SK-N-SH (cell line): ENCODE results near the gene CSTPP1. TPM values are rescaled to one million over a fixed set of nuclear protein-coding genes. Genes with fewer than 3 reads are reported as not detected.

Experiments
- CTCF ChIA-PET: fragments of 300-600, 350-600 bp; formaldehyde crosslinking; extraction: SDS; loops from one replicate; lab custom pipeline; 2021; lab: Yijun Ruan, JAX
- POLR2A ChIA-PET: fragments of 350-600 bp; sonication (Branson Sonifier 250); formaldehyde crosslinking; extraction: SDS; loops from one replicate; lab custom pipeline; 2020; ENCODE audit warnings: antibody characterized with exemption, inconsistent platforms; lab: Yijun Ruan, JAX
- DNase-seq: peaks from one replicate; pipeline ENCODE4 v3.0.0; 2012
- H2AFZ ChIP-seq: fragments of 200-600 bp; sonication (generic); 2 replicates; pipeline ENCODE4 v1.8.1; 2016; ENCODE audit warnings: antibody characterized with exemption, mild to moderate bottlenecking, low read depth
- H3F3A ChIP-seq: fragments of 200-600 bp; sonication (generic); replicated peaks from 2 replicates; pipeline ENCODE3; 2016; ENCODE audit warnings: antibody characterized with exemption, mild to moderate bottlenecking; ENCODE audit not compliant: insufficient read depth
- H3K27ac ChIP-seq, 2 experiments: fragments of 200-500 bp in 1 of 2; fragments of 200-600 bp in 1 of 2; sonication (Bioruptor generic) in 1 of 2; sonication (generic), shearing (Covaris generic) in 1 of 2; 2 replicates each; pipeline versions ENCODE4 v1.5.1 to v1.6.1; 2014 to 2016; ENCODE audit warnings: low read depth in 2 of 2, inconsistent platforms in 1 of 2, low read length in 1 of 2, mild to moderate bottlenecking in 1 of 2, mixed read lengths in 1 of 2
- H3K27me3 ChIP-seq: fragments of 200-600 bp; sonication (generic), shearing (Covaris generic); 2 replicates; pipeline ENCODE4 v1.6.1; 2016; ENCODE audit warnings: mixed run types; ENCODE audit not compliant: insufficient read depth
- H3K36me3 ChIP-seq, 2 experiments: fragments of 200-500 bp in 1 of 2; fragments of 200-600 bp in 1 of 2; sonication (Bioruptor generic) in 1 of 2; sonication (generic) in 1 of 2; replicated peaks in 1 of 2; 2 replicates each; pipeline versions ENCODE3 to v1.5.1; 2014 to 2016; ENCODE audit warnings: low read length in 1 of 2, mild to moderate bottlenecking in 1 of 2; ENCODE audit not compliant: insufficient read depth in 2 of 2, control insufficient read depth in 1 of 2
- H3K4me1 ChIP-seq, 2 experiments: fragments of 200-500 bp in 1 of 2; fragments of 200-600 bp in 1 of 2; sonication (Bioruptor generic) in 1 of 2; sonication (generic), shearing (Covaris generic) in 1 of 2; 2 replicates each; pipeline versions ENCODE4 v1.5.1 to v1.6.1; 2014 to 2016; ENCODE audit warnings: low read depth in 1 of 2, low read length in 1 of 2, mixed run types in 1 of 2; ENCODE audit not compliant: insufficient read depth in 2 of 2, control insufficient read depth in 1 of 2
- H3K4me2 ChIP-seq: fragments of 200-600 bp; sonication (generic), shearing (Covaris generic); 2 replicates; pipeline ENCODE4 v1.6.1; 2017; ENCODE audit warnings: mixed run types
- H3K4me3 ChIP-seq, 2 experiments: fragments of 200-500 bp in 1 of 2; fragments of 200-600 bp in 1 of 2; sonication (Bioruptor generic) in 1 of 2; sonication (generic), shearing (Covaris generic) in 1 of 2; 2 replicates each; pipeline versions ENCODE4 v1.5.1 to v1.8.1; 2014 to 2016; ENCODE audit warnings: low read depth in 2 of 2, inconsistent platforms in 1 of 2, low read length in 1 of 2, mild to moderate bottlenecking in 1 of 2, mixed read lengths in 1 of 2, moderate library complexity in 1 of 2
- H3K79me2 ChIP-seq: fragments of 200-600 bp; sonication (generic); 2 replicates; pipeline ENCODE4 v1.8.1; 2017; ENCODE audit warnings: mild to moderate bottlenecking; ENCODE audit not compliant: insufficient read depth
- H3K9ac ChIP-seq: fragments of 200-600 bp; sonication (generic); 2 replicates; pipeline ENCODE4 v1.6.1; 2017; ENCODE audit warnings: mixed run types
- H3K9me2 ChIP-seq: fragments of 200-600 bp; sonication (generic); 2 replicates; pipeline ENCODE4 v1.6.1; 2017; ENCODE audit warnings: mixed run types
- H3K9me3 ChIP-seq: fragments of 200-600 bp; sonication (generic); 2 replicates; pipeline ENCODE4 v1.6.1; 2017; ENCODE audit warnings: mixed run types, mild to moderate bottlenecking, moderate library complexity
- H4K20me1 ChIP-seq: fragments of 200-600 bp; sonication (generic); 2 replicates; pipeline ENCODE4 v1.6.1; 2017; ENCODE audit warnings: mild to moderate bottlenecking, mixed run types; ENCODE audit not compliant: insufficient read depth
- CHD2 ChIP-seq: fragments of 150-350 bp; IDR thresholded peaks from 2 replicates; pipeline ENCODE4 v1.6.1; 2018; ENCODE audit warnings: low read length; ENCODE audit not compliant: partially characterized antibody
- EP300 ChIP-seq, 2 experiments: IDR thresholded peaks; 2 replicates each; pipeline versions ENCODE4 v1.4.0 to v1.6.1; 2012; ENCODE audit warnings: borderline replicate concordance in 1 of 2, low read depth in 1 of 2, low read length in 1 of 2
- FOSL2 ChIP-seq: IDR thresholded peaks from 2 replicates; pipeline ENCODE4 v1.4.0; 2012; ENCODE audit warnings: low read depth, mild to moderate bottlenecking, moderate library complexity, borderline replicate concordance
- FOXM1 ChIP-seq: IDR thresholded peaks from 2 replicates; pipeline ENCODE4 v1.4.0; 2012; ENCODE audit warnings: low read depth, mild to moderate bottlenecking
- GATA2 ChIP-seq: sonication (generic); formaldehyde crosslinking; IDR thresholded peaks from 2 replicates; pipeline ENCODE4 v1.5.0; 2020; ENCODE audit warnings: mild to moderate bottlenecking, missing genetic modification reagents
- MXI1 ChIP-seq: IDR thresholded peaks from 2 replicates; pipeline ENCODE4 v1.6.1; 2012; ENCODE audit warnings: mild to moderate bottlenecking, low read depth, low read length, improper control_type of control experiment
- NFIC ChIP-seq: IDR thresholded peaks from 2 replicates; pipeline ENCODE4 v1.4.0; 2012; ENCODE audit warnings: borderline replicate concordance
- NRF1 ChIP-seq: IDR thresholded peaks from 2 replicates; pipeline ENCODE4 v1.6.1; 2012; ENCODE audit warnings: low read depth, mild to moderate bottlenecking, low read length
- RXRA ChIP-seq: IDR thresholded peaks from 2 replicates; pipeline ENCODE4 v1.4.0; 2012; ENCODE audit warnings: low read depth, mild to moderate bottlenecking, borderline replicate concordance
- TCF12 ChIP-seq: IDR thresholded peaks from 2 replicates; pipeline ENCODE4 v1.4.0; 2012
- WGBS: methylation state at CpG from one replicate; pipeline ENCODE4 v1.1.6; 2017; ENCODE audit warnings: low lambda C conversion rate; 5-methylcytosine and 5-hydroxymethylcytosine counted together
- polyA plus RNA-seq, 3 experiments: library from polyadenylated mRNA; depleted of rRNA; stranded (reverse); fragments of >200 nt; gene quantifications; 2 replicates each; pipeline ENCODE4 v1.2.3, GENCODE V29; 2012
- TF ChIP-seq, protein P1 (sequence below): IDR thresholded peaks from 2 replicates; pipeline ENCODE4 v1.6.1; 2012; ENCODE audit warnings: mild to moderate bottlenecking, low read depth, low read length, moderate library complexity
- TF ChIP-seq, protein P2 (sequence below): IDR thresholded peaks from 2 replicates; pipeline ENCODE4 v1.4.0; 2012; ENCODE audit warnings: low read depth, borderline replicate concordance
- TF ChIP-seq, protein P3 (sequence below): fragments of 200-600 bp; sonication (generic); IDR thresholded peaks from 2 replicates; pipeline ENCODE4 v1.6.1; 2017; ENCODE audit warnings: antibody characterized with exemption, mild to moderate bottlenecking, moderate library complexity
- TF ChIP-seq, protein P4 (sequence below): IDR thresholded peaks from 2 replicates; pipeline ENCODE4 v1.4.0; 2012; ENCODE audit warnings: low read depth, borderline replicate concordance

The CSTPP1 gene
- polyA plus RNA-seq, 1 of the 3 experiments (the other 2 are of a cell fraction): 85.7 TPM

DNA sequence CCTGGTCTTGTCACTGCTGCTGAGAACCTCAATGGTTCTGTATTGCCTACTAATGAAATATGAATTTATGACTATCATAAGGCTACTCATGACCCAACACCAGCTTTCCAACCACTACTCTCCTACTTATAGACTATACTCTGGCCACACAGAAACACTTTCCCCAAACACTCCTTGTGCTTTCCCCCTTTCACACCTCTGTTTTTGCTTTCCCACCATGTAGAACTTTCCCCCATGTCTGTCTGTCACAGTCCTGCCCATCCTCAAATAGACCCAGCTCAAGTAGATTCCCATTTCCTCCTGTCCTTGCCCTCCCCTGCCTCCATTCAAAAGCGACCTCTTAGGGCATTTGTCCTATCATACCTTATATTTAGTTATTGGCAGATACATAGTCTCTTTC, 134.2 kb downstream of the CSTPP1 start:
- H3K36me3 ChIP-seq: no peaks in the 10 kb centered on the region
- no peaks in the 10 kb centered on the region for H3K79me2 ChIP-seq
- ChIA-PET CTCF (interaction anchor here (0.7 to 1.2 kb wide), 3 partner anchors 9 to 179 kb away, joined by 3 read pairs; no protein-coding TSS in a partner anchor), POLR2A (no interaction called here)
- DNase-seq: no peak
- TF ChIP-seq TCF12: no peak
- TF ChIP-seq, protein P1, sequence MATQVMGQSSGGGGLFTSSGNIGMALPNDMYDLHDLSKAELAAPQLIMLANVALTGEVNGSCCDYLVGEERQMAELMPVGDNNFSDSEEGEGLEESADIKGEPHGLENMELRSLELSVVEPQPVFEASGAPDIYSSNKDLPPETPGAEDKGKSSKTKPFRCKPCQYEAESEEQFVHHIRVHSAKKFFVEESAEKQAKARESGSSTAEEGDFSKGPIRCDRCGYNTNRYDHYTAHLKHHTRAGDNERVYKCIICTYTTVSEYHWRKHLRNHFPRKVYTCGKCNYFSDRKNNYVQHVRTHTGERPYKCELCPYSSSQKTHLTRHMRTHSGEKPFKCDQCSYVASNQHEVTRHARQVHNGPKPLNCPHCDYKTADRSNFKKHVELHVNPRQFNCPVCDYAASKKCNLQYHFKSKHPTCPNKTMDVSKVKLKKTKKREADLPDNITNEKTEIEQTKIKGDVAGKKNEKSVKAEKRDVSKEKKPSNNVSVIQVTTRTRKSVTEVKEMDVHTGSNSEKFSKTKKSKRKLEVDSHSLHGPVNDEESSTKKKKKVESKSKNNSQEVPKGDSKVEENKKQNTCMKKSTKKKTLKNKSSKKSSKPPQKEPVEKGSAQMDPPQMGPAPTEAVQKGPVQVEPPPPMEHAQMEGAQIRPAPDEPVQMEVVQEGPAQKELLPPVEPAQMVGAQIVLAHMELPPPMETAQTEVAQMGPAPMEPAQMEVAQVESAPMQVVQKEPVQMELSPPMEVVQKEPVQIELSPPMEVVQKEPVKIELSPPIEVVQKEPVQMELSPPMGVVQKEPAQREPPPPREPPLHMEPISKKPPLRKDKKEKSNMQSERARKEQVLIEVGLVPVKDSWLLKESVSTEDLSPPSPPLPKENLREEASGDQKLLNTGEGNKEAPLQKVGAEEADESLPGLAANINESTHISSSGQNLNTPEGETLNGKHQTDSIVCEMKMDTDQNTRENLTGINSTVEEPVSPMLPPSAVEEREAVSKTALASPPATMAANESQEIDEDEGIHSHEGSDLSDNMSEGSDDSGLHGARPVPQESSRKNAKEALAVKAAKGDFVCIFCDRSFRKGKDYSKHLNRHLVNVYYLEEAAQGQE: no peak
- peak overlapping the region in 1 of 2 experiments; percentile 72; a peak in 1 of 4 replicates for H3K27ac ChIP-seq
- H4K20me1 ChIP-seq: no peaks in the 10 kb centered on the region
- peaks cover 3 to 12% of the 10 kb centered on the region in 2 experiments; a peak in 3 of 4 replicates for H3K4me1 ChIP-seq
- no peak overlapping the region for H3K9ac ChIP-seq
- H3K9me2 ChIP-seq: no peaks in the 10 kb centered on the region
- H3K4me3 ChIP-seq: no peak overlapping the region
- H3K27me3 ChIP-seq: no peaks in the 10 kb centered on the region
- 63% methylated on average over 1 of the region's 1 CpG for WGBS
- no peak overlapping the region for H2AFZ ChIP-seq
- no peaks in the 10 kb centered on the region for H3K9me3 ChIP-seq
- no peak overlapping the region for H3K4me2 ChIP-seq
- H3F3A ChIP-seq: no peaks in the 10 kb centered on the region

DNA sequence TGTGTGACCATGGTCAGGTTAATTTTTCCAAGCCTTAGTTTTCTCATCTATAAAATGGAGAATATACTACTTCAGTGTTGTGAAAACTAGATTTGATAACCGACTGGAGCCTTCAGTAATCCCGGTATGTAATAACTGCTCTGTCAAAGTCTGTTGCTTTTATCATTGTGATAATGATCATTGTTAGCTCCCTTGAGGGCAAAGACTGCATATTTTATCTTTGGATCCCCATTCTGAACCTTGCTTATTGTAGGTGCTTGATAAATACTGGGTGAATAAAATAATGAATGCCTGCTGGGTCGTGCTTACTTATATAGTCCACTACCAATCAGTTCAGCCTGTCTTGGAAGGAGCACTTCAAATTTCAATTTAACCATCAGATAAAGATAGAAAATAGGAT, 134.8 kb downstream of the CSTPP1 start:
- Histone ChIP-seq H2AFZ (no peak overlapping the region), H3K4me1 (peaks cover 3 to 12% of the 10 kb centered on the region in 2 experiments; a peak in 3 of 4 replicates), H3K9me3 (no peaks in the 10 kb centered on the region), H3K36me3 (no peaks in the 10 kb centered on the region), H3K79me2 (no peaks in the 10 kb centered on the region), H3K27ac (peak overlapping the region in 1 of 2 experiments; percentile 72; a peak in 2 of 4 replicates), H3K9me2 (no peaks in the 10 kb centered on the region), H3K4me2 (no peak overlapping the region), H3K9ac (no peak overlapping the region), H3K27me3 (no peaks in the 10 kb centered on the region), H3F3A (no peaks in the 10 kb centered on the region), H4K20me1 (no peaks in the 10 kb centered on the region), H3K4me3 (no peak overlapping the region)
- CTCF ChIA-PET: interaction anchor here (1.2 to 2.3 kb wide), 3 partner anchors 9 to 81 kb away, joined by 3 to 8 read pairs (median 3); no protein-coding TSS in a partner anchor
- 43% methylated on average over 3 of the region's 3 CpGs for WGBS
- DNase-seq: peak; percentile 39
- POLR2A ChIA-PET: no interaction called here
- TF ChIP-seq, protein P2, sequence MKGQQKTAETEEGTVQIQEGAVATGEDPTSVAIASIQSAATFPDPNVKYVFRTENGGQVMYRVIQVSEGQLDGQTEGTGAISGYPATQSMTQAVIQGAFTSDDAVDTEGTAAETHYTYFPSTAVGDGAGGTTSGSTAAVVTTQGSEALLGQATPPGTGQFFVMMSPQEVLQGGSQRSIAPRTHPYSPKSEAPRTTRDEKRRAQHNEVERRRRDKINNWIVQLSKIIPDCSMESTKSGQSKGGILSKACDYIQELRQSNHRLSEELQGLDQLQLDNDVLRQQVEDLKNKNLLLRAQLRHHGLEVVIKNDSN: no peak
- TF ChIP-seq, protein P3, sequence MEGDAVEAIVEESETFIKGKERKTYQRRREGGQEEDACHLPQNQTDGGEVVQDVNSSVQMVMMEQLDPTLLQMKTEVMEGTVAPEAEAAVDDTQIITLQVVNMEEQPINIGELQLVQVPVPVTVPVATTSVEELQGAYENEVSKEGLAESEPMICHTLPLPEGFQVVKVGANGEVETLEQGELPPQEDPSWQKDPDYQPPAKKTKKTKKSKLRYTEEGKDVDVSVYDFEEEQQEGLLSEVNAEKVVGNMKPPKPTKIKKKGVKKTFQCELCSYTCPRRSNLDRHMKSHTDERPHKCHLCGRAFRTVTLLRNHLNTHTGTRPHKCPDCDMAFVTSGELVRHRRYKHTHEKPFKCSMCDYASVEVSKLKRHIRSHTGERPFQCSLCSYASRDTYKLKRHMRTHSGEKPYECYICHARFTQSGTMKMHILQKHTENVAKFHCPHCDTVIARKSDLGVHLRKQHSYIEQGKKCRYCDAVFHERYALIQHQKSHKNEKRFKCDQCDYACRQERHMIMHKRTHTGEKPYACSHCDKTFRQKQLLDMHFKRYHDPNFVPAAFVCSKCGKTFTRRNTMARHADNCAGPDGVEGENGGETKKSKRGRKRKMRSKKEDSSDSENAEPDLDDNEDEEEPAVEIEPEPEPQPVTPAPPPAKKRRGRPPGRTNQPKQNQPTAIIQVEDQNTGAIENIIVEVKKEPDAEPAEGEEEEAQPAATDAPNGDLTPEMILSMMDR: no peak
- TF ChIP-seq, protein P1: no peak
- peak; percentile 83 for TF ChIP-seq GATA2 (CRISPR knock-in tag)
- TF ChIP-seq FOSL2: no peak
- peak; percentile 36 for TF ChIP-seq CHD2
- TF ChIP-seq EP300 (IDR thresholded peaks at IDR 0.05; ENCODE audit: borderline replicate concordance in 1 of 2, low read depth in 1 of 2, low read length in 1 of 2): peak in 1 of 2 experiments; percentile 67; a peak in 2 of 4 replicates
- no peak for TF ChIP-seq RXRA
- TF ChIP-seq MXI1: no peak
- no peak for TF ChIP-seq NFIC
- no peak for TF ChIP-seq NRF1
- TF ChIP-seq FOXM1: no peak
- TF ChIP-seq, protein P4, sequence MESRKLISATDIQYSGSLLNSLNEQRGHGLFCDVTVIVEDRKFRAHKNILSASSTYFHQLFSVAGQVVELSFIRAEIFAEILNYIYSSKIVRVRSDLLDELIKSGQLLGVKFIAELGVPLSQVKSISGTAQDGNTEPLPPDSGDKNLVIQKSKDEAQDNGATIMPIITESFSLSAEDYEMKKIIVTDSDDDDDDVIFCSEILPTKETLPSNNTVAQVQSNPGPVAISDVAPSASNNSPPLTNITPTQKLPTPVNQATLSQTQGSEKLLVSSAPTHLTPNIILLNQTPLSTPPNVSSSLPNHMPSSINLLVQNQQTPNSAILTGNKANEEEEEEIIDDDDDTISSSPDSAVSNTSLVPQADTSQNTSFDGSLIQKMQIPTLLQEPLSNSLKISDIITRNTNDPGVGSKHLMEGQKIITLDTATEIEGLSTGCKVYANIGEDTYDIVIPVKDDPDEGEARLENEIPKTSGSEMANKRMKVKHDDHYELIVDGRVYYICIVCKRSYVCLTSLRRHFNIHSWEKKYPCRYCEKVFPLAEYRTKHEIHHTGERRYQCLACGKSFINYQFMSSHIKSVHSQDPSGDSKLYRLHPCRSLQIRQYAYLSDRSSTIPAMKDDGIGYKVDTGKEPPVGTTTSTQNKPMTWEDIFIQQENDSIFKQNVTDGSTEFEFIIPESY: no peak
